CD4-positive, CD25-positive, alpha-beta regulatory T cell (primary cell): ENCODE measurements around the gene L1CAM. TPM values are rescaled to one million over a fixed set of nuclear protein-coding genes. Genes with fewer than 3 reads are reported as not detected.

ENCODE experiments used
- ATAC-seq, 2 donors: fragments of 150-1000 bp; cut with Tn5 transposase; one replicate each; pipeline ENCODE4 v1.10.0; 2021; ENCODE audit warnings: low read depth in 2 of 2, moderate number of reproducible peaks in 2 of 2, moderate library complexity in 1 of 2
- DNase-seq, 3 donors: peaks; one replicate each; pipeline versions ENCODE4 v3.0.0 to v3.0.0-alpha.2; 2012 to 2022; ENCODE audit warnings: mixed read lengths in 1 of 3
- H3K27ac ChIP-seq: one replicate; pipeline ENCODE4 v1.7.0; 2013; ENCODE audit warnings: mild to moderate bottlenecking, low read length; ENCODE audit not compliant: insufficient read depth, poor library complexity, severe bottlenecking
- H3K27me3 ChIP-seq: one replicate; pipeline ENCODE4 v1.7.0; 2013; ENCODE audit warnings: low read length; ENCODE audit not compliant: control insufficient read depth, insufficient read depth
- H3K36me3 ChIP-seq: one replicate; pipeline ENCODE4 v1.7.0; 2013; ENCODE audit warnings: mild to moderate bottlenecking, low read length, moderate library complexity; ENCODE audit not compliant: control insufficient read depth, insufficient read depth
- H3K4me1 ChIP-seq: 2 replicates; pipeline ENCODE4 v1.7.0; 2013; ENCODE audit warnings: mild to moderate bottlenecking, low read length; ENCODE audit not compliant: insufficient read depth, control insufficient read depth, poor library complexity, severe bottlenecking
- H3K4me3 ChIP-seq: one replicate; pipeline ENCODE4 v1.7.0; 2013; ENCODE audit warnings: low read depth, mild to moderate bottlenecking, low read length, moderate library complexity
- H3K9me3 ChIP-seq, 2 experiments: 1 replicate in 1 of 2; 2 replicates in 1 of 2; pipeline ENCODE4 v1.7.0; 2013; ENCODE audit warnings: low read length in 2 of 2, mild to moderate bottlenecking in 1 of 2, moderate library complexity in 1 of 2; ENCODE audit not compliant: control insufficient read depth in 2 of 2
- H3K27ac Mint-ChIP-seq, 3 donors: one replicate each; pipeline ENCODE4 v1.8.0; 2020 to 2022; ENCODE audit warnings: mild to moderate bottlenecking in 3 of 3, mixed read lengths in 3 of 3, moderate library complexity in 2 of 3
- H3K27me3 Mint-ChIP-seq: one replicate; pipeline ENCODE4 v1.8.0; 2022; ENCODE audit warnings: mild to moderate bottlenecking, mixed read lengths
- H3K36me3 Mint-ChIP-seq: one replicate; pipeline ENCODE4 v1.8.0; 2020; ENCODE audit warnings: mixed read lengths
- H3K4me1 Mint-ChIP-seq, 4 donors: one replicate each; pipeline ENCODE4 v1.8.0; 2020 to 2022; ENCODE audit warnings: mixed read lengths in 4 of 4, mild to moderate bottlenecking in 1 of 4
- H3K4me3 Mint-ChIP-seq, 4 donors: one replicate each; pipeline ENCODE4 v1.8.0; 2020 to 2022; ENCODE audit warnings: mild to moderate bottlenecking in 4 of 4, mixed read lengths in 4 of 4, moderate library complexity in 3 of 4
- H3K9me3 Mint-ChIP-seq, 7 donors: one replicate each; pipeline ENCODE4 v1.8.0; 2020 to 2022; ENCODE audit warnings: mixed read lengths in 7 of 7, mild to moderate bottlenecking in 3 of 7, moderate library complexity in 2 of 7
- polyA plus RNA-seq, 4 donors: library from polyadenylated mRNA; unstranded; fragments of 300-500 nt; fragmentation: Illumina TruSeq; gene quantifications; one replicate each; pipeline ENCODE4 v1.2.3, GENCODE V29; 2021
- total RNA-seq: library from RNA; stranded (reverse); gene quantifications from one replicate; pipeline ENCODE4 v1.2.3, GENCODE V29; 2022

The L1CAM gene
- total and polyA plus RNA-seq, 5 donors from 2014 or later: 0.67 to 2.1 TPM; not detected in 3

- Mint-ChIP-seq H3K9me3 (no peaks in the 10 kb centered on the region), H3K36me3 (no peaks in the 10 kb centered on the region), H3K4me1 (peaks cover 0 to 5% (median 0%) of the 10 kb centered on the region in 4 donors), H3K4me3 (peak overlapping the region in 1 of 4 donors; percentile 56), H3K27me3 (peaks cover 36% of the 10 kb centered on the region), H3K27ac (no peak overlapping the region)
- ATAC-seq: no peak
- H3K36me3 ChIP-seq: no peaks in the 10 kb centered on the region
- H3K9me3 ChIP-seq: no peaks in the 10 kb centered on the region
- no peak overlapping the region for H3K4me3 ChIP-seq
- no peak overlapping the region for H3K27ac ChIP-seq
- peaks cover 8% of the 10 kb centered on the region for H3K27me3 ChIP-seq
- no peak for DNase-seq
- peaks cover 9% of the 10 kb centered on the region for H3K4me1 ChIP-seq
Measured at GRCh38 chrX:153884590-153884989, 1.4 kb downstream of the L1CAM start.

GRCh38 chrX:153884136-153884535 is 1.8 kb downstream of the L1CAM start:
- peaks cover 38% of the 10 kb centered on the region for H3K27me3 Mint-ChIP-seq
- ATAC-seq (no peak), DNase-seq (no peak)
- Histone ChIP-seq H3K9me3 (no peaks in the 10 kb centered on the region), H3K4me1 (peaks cover 10% of the 10 kb centered on the region), H3K27ac (no peak overlapping the region), H3K36me3 (no peaks in the 10 kb centered on the region), H3K4me3 (no peak overlapping the region), H3K27me3 (peaks cover 8% of the 10 kb centered on the region)
- peaks cover 0 to 8% (median 0%) of the 10 kb centered on the region in 4 donors for H3K4me1 Mint-ChIP-seq
- no peaks in the 10 kb centered on the region for H3K9me3 Mint-ChIP-seq
- H3K27ac Mint-ChIP-seq: no peak overlapping the region
- H3K4me3 Mint-ChIP-seq: peak overlapping the region in 3 of 4 donors; percentile 8 to 56 (median 43)
- H3K36me3 Mint-ChIP-seq: no peaks in the 10 kb centered on the region

- Histone ChIP-seq H3K36me3 (no peaks in the 10 kb centered on the region), H3K4me1 (peaks cover 15% of the 10 kb centered on the region), H3K27ac (no peak overlapping the region), H3K9me3 (no peaks in the 10 kb centered on the region), H3K27me3 (peaks cover 8% of the 10 kb centered on the region), H3K4me3 (no peak overlapping the region)
- no peak overlapping the region for H3K27ac Mint-ChIP-seq
- no peak for DNase-seq
- H3K4me1 Mint-ChIP-seq: peaks cover 0 to 16% (median 0%) of the 10 kb centered on the region in 4 donors
- no peak for ATAC-seq
- peaks cover 34% of the 10 kb centered on the region for H3K27me3 Mint-ChIP-seq
- no peaks in the 10 kb centered on the region for H3K36me3 Mint-ChIP-seq
- H3K9me3 Mint-ChIP-seq: no peaks in the 10 kb centered on the region
- H3K4me3 Mint-ChIP-seq: no peak overlapping the region
Measured at GRCh38 chrX:153883163-153883843, 2.7 kb downstream of the L1CAM start.

GRCh38 chrX:153882557-153882956 is 3.4 kb downstream of the L1CAM start:
- Mint-ChIP-seq H3K4me1 (peaks cover 0 to 24% (median 0%) of the 10 kb centered on the region in 4 donors), H3K27me3 (peaks cover 29% of the 10 kb centered on the region), H3K9me3 (no peaks in the 10 kb centered on the region), H3K36me3 (no peaks in the 10 kb centered on the region), H3K4me3 (no peak overlapping the region), H3K27ac (no peak overlapping the region)
- Histone ChIP-seq H3K4me1 (peaks cover 19% of the 10 kb centered on the region), H3K36me3 (no peaks in the 10 kb centered on the region), H3K27ac (no peak overlapping the region), H3K27me3 (peaks cover 1% of the 10 kb centered on the region), H3K9me3 (no peaks in the 10 kb centered on the region), H3K4me3 (no peak overlapping the region)
- no peak for DNase-seq
- ATAC-seq: no peak

- Mint-ChIP-seq H3K36me3 (no peaks in the 10 kb centered on the region), H3K27ac (no peak overlapping the region), H3K9me3 (no peaks in the 10 kb centered on the region), H3K4me3 (no peak overlapping the region), H3K4me1 (peaks cover 0 to 26% (median 0%) of the 10 kb centered on the region in 4 donors), H3K27me3 (peaks cover 25% of the 10 kb centered on the region)
- Histone ChIP-seq H3K36me3 (no peaks in the 10 kb centered on the region), H3K9me3 (no peaks in the 10 kb centered on the region), H3K27ac (no peak overlapping the region), H3K27me3 (no peaks in the 10 kb centered on the region), H3K4me3 (no peak overlapping the region), H3K4me1 (peaks cover 19% of the 10 kb centered on the region)
- ATAC-seq (no peak), DNase-seq (no peak)
Measured at GRCh38 chrX:153882086-153882498, 3.9 kb downstream of the L1CAM start.

GRCh38 chrX:153881281-153881680 is 4.7 kb downstream of the L1CAM start:
- H3K4me3 ChIP-seq: no peak overlapping the region
- H3K4me1 ChIP-seq: peaks cover 19% of the 10 kb centered on the region
- DNase-seq: no peak
- H3K27me3 Mint-ChIP-seq: peaks cover 21% of the 10 kb centered on the region
- no peaks in the 10 kb centered on the region for H3K9me3 ChIP-seq
- no peaks in the 10 kb centered on the region for H3K36me3 ChIP-seq
- no peaks in the 10 kb centered on the region for H3K9me3 Mint-ChIP-seq
- H3K4me3 Mint-ChIP-seq: no peak overlapping the region
- no peaks in the 10 kb centered on the region for H3K36me3 Mint-ChIP-seq
- no peaks in the 10 kb centered on the region for H3K27me3 ChIP-seq
- peaks cover 0 to 28% (median 0%) of the 10 kb centered on the region in 4 donors for H3K4me1 Mint-ChIP-seq
- no peak overlapping the region for H3K27ac ChIP-seq
- no peak for ATAC-seq
- no peak overlapping the region for H3K27ac Mint-ChIP-seq

- H3K27me3 ChIP-seq: no peaks in the 10 kb centered on the region
- H3K36me3 ChIP-seq: no peaks in the 10 kb centered on the region
- Mint-ChIP-seq H3K4me1 (peaks cover 0 to 29% (median 0%) of the 10 kb centered on the region in 4 donors), H3K4me3 (no peak overlapping the region), H3K9me3 (no peaks in the 10 kb centered on the region), H3K36me3 (no peaks in the 10 kb centered on the region), H3K27me3 (peaks cover 23% of the 10 kb centered on the region), H3K27ac (no peak overlapping the region)
- no peak overlapping the region for H3K27ac ChIP-seq
- no peak overlapping the region for H3K4me3 ChIP-seq
- no peak for DNase-seq
- peaks cover 16% of the 10 kb centered on the region for H3K4me1 ChIP-seq
- no peak for ATAC-seq
- H3K9me3 ChIP-seq: no peaks in the 10 kb centered on the region
Measured at GRCh38 chrX:153880440-153880815, 5.5 kb downstream of the L1CAM start.
